Measurements from ENCODE around the gene DNASE1L1. TPM values are rescaled to one million over a fixed set of nuclear protein-coding genes. Genes with fewer than 3 reads are reported as not detected.

DNASE1L1 gene
- polyA plus RNA-seq, 1 donor from 2014 or later: 9.2 TPM

- Histone ChIP-seq H3F3A (ENCODE audit: insufficient read depth, low read length, poor library complexity, severe bottlenecking) (no peaks in the 10 kb centered on the region), H3K4me3 (ENCODE audit: low read length) (no peak overlapping the region), H3K9me3 (ENCODE audit: low read length) (no peaks in the 10 kb centered on the region), H3K4me2 (ENCODE audit: low read length) (no peak overlapping the region), H3K27ac (ENCODE audit: low read length) (no peak overlapping the region), H3K27me3 (ENCODE audit: insufficient read depth, low read depth, low read length) (no peaks in the 10 kb centered on the region), H2AFZ (ENCODE audit: low read depth, low read length) (no peak overlapping the region), H3K9me2 (ENCODE audit: insufficient read depth, low read length) (no peaks in the 10 kb centered on the region), H3K9ac (ENCODE audit: low read length) (no peak overlapping the region), H3K36me3 (ENCODE audit: insufficient read depth, low read length) (no peaks in the 10 kb centered on the region), H3K79me2 (replicated peaks; ENCODE audit: insufficient read depth, low read length) (no peaks in the 10 kb centered on the region), H4K20me1 (ENCODE audit: insufficient read depth) (no peaks in the 10 kb centered on the region)
- no peak for TF ChIP-seq MXI1 (conservative IDR thresholded peaks at IDR 0.05; ENCODE audit: poor library complexity, severe bottlenecking)
- no peak for TF ChIP-seq RAD21 (conservative IDR thresholded peaks at IDR 0.05)
- no peak for TF ChIP-seq SMC3 (conservative IDR thresholded peaks at IDR 0.05; ENCODE audit: poor library complexity)
- TF ChIP-seq EZH2 (IDR thresholded peaks at IDR 0.05; ENCODE audit: borderline replicate concordance, insufficient read depth, low read length, poor library complexity, severe bottlenecking): no peak
- no peak for TF ChIP-seq EP300 (conservative IDR thresholded peaks at IDR 0.05; ENCODE audit: poor library complexity, severe bottlenecking)
- no peak for TF ChIP-seq CTCF (IDR thresholded peaks at IDR 0.05; ENCODE audit: poor library complexity, severe bottlenecking)
- no peak for TF ChIP-seq POLR2AphosphoS5 (IDR thresholded peaks at IDR 0.05)
Measured at GRCh38 chrX:154408659-154409221, 314 bp downstream of the DNASE1L1 start.

GRCh38 chrX:154404625-154405192 is 4.3 kb downstream of the DNASE1L1 start:
- no peak overlapping the region for H3K27ac ChIP-seq (ENCODE audit: low read length)
- H3K79me2 ChIP-seq (replicated peaks; ENCODE audit: insufficient read depth, low read length): no peaks in the 10 kb centered on the region
- H2AFZ ChIP-seq (ENCODE audit: low read depth, low read length): no peak overlapping the region
- no peak overlapping the region for H3K4me3 ChIP-seq (ENCODE audit: low read length)
- H3K9me3 ChIP-seq (ENCODE audit: low read length): no peaks in the 10 kb centered on the region
- no peaks in the 10 kb centered on the region for H3K9me2 ChIP-seq (ENCODE audit: insufficient read depth, low read length)
- no peak overlapping the region for H3K9ac ChIP-seq (ENCODE audit: low read length)
- TF ChIP-seq POLR2AphosphoS5 (IDR thresholded peaks at IDR 0.05): no peak
- no peak for TF ChIP-seq CTCF (IDR thresholded peaks at IDR 0.05; ENCODE audit: poor library complexity, severe bottlenecking)
- TF ChIP-seq EZH2 (IDR thresholded peaks at IDR 0.05; ENCODE audit: borderline replicate concordance, insufficient read depth, low read length, poor library complexity, severe bottlenecking): no peak
- no peak for TF ChIP-seq EP300 (conservative IDR thresholded peaks at IDR 0.05; ENCODE audit: poor library complexity, severe bottlenecking)
- TF ChIP-seq MXI1 (conservative IDR thresholded peaks at IDR 0.05; ENCODE audit: poor library complexity, severe bottlenecking): no peak
- no peak for TF ChIP-seq TAF1 (IDR thresholded peaks at IDR 0.05; ENCODE audit: low read depth)
- TF ChIP-seq SMC3 (conservative IDR thresholded peaks at IDR 0.05; ENCODE audit: poor library complexity): no peak
- TF ChIP-seq REST (IDR thresholded peaks at IDR 0.05; ENCODE audit: borderline replicate concordance): no peak
- TF ChIP-seq RAD21 (conservative IDR thresholded peaks at IDR 0.05): no peak
- no peaks in the 10 kb centered on the region for H3K27me3 ChIP-seq (ENCODE audit: insufficient read depth, low read depth, low read length)
- H4K20me1 ChIP-seq (ENCODE audit: insufficient read depth): no peaks in the 10 kb centered on the region
- H3F3A ChIP-seq (ENCODE audit: insufficient read depth, low read length, poor library complexity, severe bottlenecking): no peaks in the 10 kb centered on the region
- no peak overlapping the region for H3K4me2 ChIP-seq (ENCODE audit: low read length)
- H3K36me3 ChIP-seq (ENCODE audit: insufficient read depth, low read length): no peaks in the 10 kb centered on the region

Data from neural cell (in vitro differentiated cells).